Stimulated activated CD8-positive, alpha-beta memory T cell treated with anti-CD3 and anti-CD28 coated beads, Interleukin-2, amount 100 ng/mL, for 1 hour (primary cell): ENCODE results near the gene PARP12.

Experiments
- DNase-seq, 2 donors: peaks; one replicate each; pipeline ENCODE4 v3.0.0-alpha.2; 2020; ENCODE audit warnings: low read depth in 2 of 2

PARP12 gene

GRCh38 chr7:140014123-140014522, 48.6 kb downstream of the PARP12 start:
- DNase-seq: no peak

GRCh38 chr7:140013676-140014075, 49.1 kb downstream of the PARP12 start:
- DNase-seq: no peak

GRCh38 chr7:140010194-140010895, 52.4 kb downstream of the PARP12 start:
- no peak for DNase-seq

- DNase-seq: no peak
Measured at GRCh38 chr7:140009735-140010134, 53.0 kb downstream of the PARP12 start.

GRCh38 chr7:140008755-140009610, 53.8 kb downstream of the PARP12 start:
- no peak for DNase-seq

GRCh38 chr7:140007051-140007690, 55.6 kb downstream of the PARP12 start:
- DNase-seq: no peak

GRCh38 chr7:140006600-140006999, 56.2 kb downstream of the PARP12 start:
- DNase-seq: no peak

GRCh38 chr7:140005754-140006503, 56.8 kb downstream of the PARP12 start:
- DNase-seq: no peak

- DNase-seq: no peak
Measured at GRCh38 chr7:140005341-140005740, 57.4 kb downstream of the PARP12 start.

GRCh38 chr7:140004672-140005071, 58.1 kb downstream of the PARP12 start:
- DNase-seq: no peak

GRCh38 chr7:140003913-140004382, 58.8 kb downstream of the PARP12 start:
- DNase-seq: no peak

- DNase-seq: no peak
Measured at GRCh38 chr7:140000666-140001268, 62.0 kb downstream of the PARP12 start.

GRCh38 chr7:139999516-139999915, 63.2 kb downstream of the PARP12 start:
- DNase-seq: no peak

GRCh38 chr7:139998572-139998971, 64.2 kb downstream of the PARP12 start:
- no peak for DNase-seq

- DNase-seq: no peak
Measured at GRCh38 chr7:139995017-139995915, 67.5 kb downstream of the PARP12 start.

GRCh38 chr7:139994356-139994755, 68.4 kb downstream of the PARP12 start:
- DNase-seq: no peak

GRCh38 chr7:139993592-139993991, 69.2 kb downstream of the PARP12 start:
- DNase-seq: no peak

GRCh38 chr7:139993169-139993568, 69.6 kb downstream of the PARP12 start:
- no peak for DNase-seq

GRCh38 chr7:139992353-139993044, 70.3 kb downstream of the PARP12 start:
- no peak for DNase-seq

- DNase-seq: no peak
Measured at GRCh38 chr7:139991911-139992310, 70.8 kb downstream of the PARP12 start.
